Caki2 (cell line): ENCODE results near the gene GALNT11. TPM values are rescaled to one million over a fixed set of nuclear protein-coding genes. Genes with fewer than 3 reads are reported as not detected.
"Not testable (repeated sequence)": the region's sequence is repeated elsewhere in the genome, so short reads cannot be mapped to it uniquely, and the experiment has no call there.

ENCODE experiments used
- DNase-seq: peaks from one replicate; pipeline ENCODE4 v3.0.0-alpha.2; 2015; ENCODE audit warnings: low read depth
- in situ Hi-C: cut with HindIII; loops from 2 replicates; pipeline ENCODE4 v1.10.0; 2016; ENCODE audit warnings: low sequenced_read_pairs, low pct_unique_long_range_greater_than_20kb, mixed read lengths
- total RNA-seq: library from RNA; depleted of rRNA; stranded (reverse); fragments of >200 nt; shearing (Covaris generic); gene quantifications from 2 replicates; pipeline ENCODE4 v1.2.3, GENCODE V29; 2014; ENCODE audit warnings: low replicate concordance

GALNT11 gene
- total RNA-seq, 1 experiment from 2014 or later = 56.8 TPM

- in situ Hi-C loops, DNase-seq: not testable (repeated sequence)
Measured at GRCh38 chr7:152061086-152061485, 35.6 kb downstream of the GALNT11 start.

- in situ Hi-C loops, DNase-seq: not testable (repeated sequence)
Measured at GRCh38 chr7:152063192-152063591, 37.7 kb downstream of the GALNT11 start.

- in situ Hi-C loops, DNase-seq: not testable (repeated sequence)
Measured at GRCh38 chr7:152063821-152064220, 38.3 kb downstream of the GALNT11 start.

- DNase-seq, in situ Hi-C loops: not testable (repeated sequence)
Measured at GRCh38 chr7:152065800-152066344, 40.4 kb downstream of the GALNT11 start.

- in situ Hi-C loops = no loop called here
- no peak for DNase-seq
Measured at GRCh38 chr7:152072421-152072820, 46.9 kb downstream of the GALNT11 start.

- DNase-seq = no peak
- in situ Hi-C loops = no loop called here
Measured at GRCh38 chr7:152073352-152073751, 47.9 kb downstream of the GALNT11 start.

- in situ Hi-C loops = no loop called here
- no peak for DNase-seq
Measured at GRCh38 chr7:152074673-152075072, 49.2 kb downstream of the GALNT11 start.

- DNase-seq, in situ Hi-C loops: not testable (repeated sequence)
Measured at GRCh38 chr7:152075379-152075778, 49.9 kb downstream of the GALNT11 start.

- in situ Hi-C loops = no loop called here
- no peak for DNase-seq
Measured at GRCh38 chr7:152076324-152076821, 50.9 kb downstream of the GALNT11 start.

- in situ Hi-C loops = no loop called here
Measured at GRCh38 chr7:152076940-152077933, 51.8 kb downstream of the GALNT11 start.

GRCh38 chr7:152078025-152078424 lies 52.6 kb downstream of the GALNT11 start:
- in situ Hi-C loops = no loop called here
- no peak for DNase-seq

More at GRCh38 chr7:152076940-152077933, 51.8 kb downstream of the GALNT11 start:
- DNase-seq = no peak

GRCh38 chr7:152078786-152079185 lies 53.3 kb downstream of the GALNT11 start:
- no peak for DNase-seq
- in situ Hi-C loops = no loop called here

GRCh38 chr7:152081088-152081487 lies 55.6 kb downstream of the GALNT11 start:
- in situ Hi-C loops = no loop called here
- DNase-seq = peak; percentile 18

GRCh38 chr7:152082073-152082721 lies 56.7 kb downstream of the GALNT11 start:
- DNase-seq, in situ Hi-C loops: not testable (repeated sequence)

- peak; percentile 72 for DNase-seq
- in situ Hi-C loops = no loop called here
Measured at GRCh38 chr7:152085131-152085530, 59.7 kb downstream of the GALNT11 start.

GRCh38 chr7:152086513-152086912 lies 61.0 kb downstream of the GALNT11 start:
- in situ Hi-C loops = no loop called here
- no peak for DNase-seq

- no peak for DNase-seq
- in situ Hi-C loops = no loop called here
Measured at GRCh38 chr7:152089183-152089582, 63.7 kb downstream of the GALNT11 start.

- in situ Hi-C loops = no loop called here
Measured at GRCh38 chr7:152090747-152091146, 65.3 kb downstream of the GALNT11 start.

GRCh38 chr7:152093717-152094116 lies 68.2 kb downstream of the GALNT11 start:
- DNase-seq = no peak

More at GRCh38 chr7:152090747-152091146, 65.3 kb downstream of the GALNT11 start:
- no peak for DNase-seq

More at GRCh38 chr7:152093717-152094116, 68.2 kb downstream of the GALNT11 start:
- in situ Hi-C loops = no loop called here
